NCI-H2196 treated with DMSO at 0.1 percent for 48 hours (cell line): ENCODE results near the gene KHSRP.
"Not testable (repeated sequence)": the region's sequence is repeated elsewhere in the genome, so short reads cannot be mapped to it uniquely, and the experiment has no call there.

Experiments
- DNase-seq: peaks from one replicate; lab custom pipeline; 2025; ENCODE audit not compliant: unreplicated experiment; lab: John Stamatoyannopoulos, UW

Gene KHSRP

GRCh38 chr19:6452223-6452614 lies 27.6 kb upstream of the KHSRP start:
- no peak for DNase-seq

DNA sequence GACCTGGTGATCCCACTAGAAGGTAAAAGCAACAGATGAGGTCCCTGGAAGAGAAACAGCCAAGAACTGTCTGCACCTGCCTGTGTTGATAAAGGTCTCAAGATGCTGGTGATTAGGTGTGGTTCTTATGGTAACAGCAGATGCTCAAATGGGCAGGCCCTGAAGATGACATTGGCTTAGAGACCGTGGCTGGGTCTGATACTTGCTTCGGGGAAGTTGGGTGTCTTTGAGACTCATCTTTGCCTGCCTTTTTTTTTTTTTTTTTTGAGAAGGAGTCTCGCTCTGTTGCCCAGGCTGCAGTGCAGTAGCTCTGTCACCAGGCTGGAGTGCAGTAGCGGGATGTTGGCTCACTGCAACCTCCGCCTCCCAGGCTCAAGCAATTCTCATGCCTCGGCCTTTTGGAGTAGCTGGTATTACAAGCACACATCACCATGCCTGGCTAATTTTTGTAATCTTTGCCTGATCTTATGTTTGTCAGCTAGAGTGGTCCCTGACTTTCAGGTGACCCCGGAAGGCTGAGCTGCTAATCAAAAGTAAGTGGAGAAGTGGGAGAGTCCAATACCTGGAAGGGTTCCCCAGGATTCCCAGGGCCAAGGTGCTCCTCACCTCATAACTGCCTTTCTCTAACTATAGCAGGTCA lies 27.1 kb upstream of the KHSRP start:
- DNase-seq: no peak

- no peak for DNase-seq
Observed at GRCh38 chr19:6450166-6450565, 25.6 kb upstream of the KHSRP start.

GRCh38 chr19:6448045-6448444 lies 23.4 kb upstream of the KHSRP start:
- no peak for DNase-seq

- DNase-seq: no peak
Observed at GRCh38 chr19:6446452-6446851, 21.8 kb upstream of the KHSRP start.

DNA sequence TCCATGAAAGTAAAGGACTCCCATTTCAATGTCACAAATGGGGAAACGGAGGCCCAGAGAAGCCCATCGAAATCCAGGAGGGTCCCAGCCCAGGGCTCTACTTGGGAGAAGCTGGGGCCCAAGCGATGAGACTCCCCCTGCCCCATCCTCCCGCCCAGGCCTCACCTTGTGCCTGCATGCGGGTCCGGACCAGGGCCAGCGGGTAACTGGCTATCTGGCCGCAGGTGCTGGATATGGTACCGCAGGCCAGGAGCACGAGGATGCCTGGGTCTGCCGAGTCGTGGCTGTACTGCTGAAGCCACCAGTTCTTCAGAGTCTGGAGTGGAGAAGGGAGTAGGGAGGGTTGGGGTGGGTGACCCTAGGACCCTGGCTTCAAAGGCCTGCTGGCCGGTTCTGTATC lies 19.4 kb upstream of the KHSRP start:
- DNase-seq: no peak

GRCh38 chr19:6442087-6442688 lies 17.6 kb upstream of the KHSRP start:
- no peak for DNase-seq

DNA sequence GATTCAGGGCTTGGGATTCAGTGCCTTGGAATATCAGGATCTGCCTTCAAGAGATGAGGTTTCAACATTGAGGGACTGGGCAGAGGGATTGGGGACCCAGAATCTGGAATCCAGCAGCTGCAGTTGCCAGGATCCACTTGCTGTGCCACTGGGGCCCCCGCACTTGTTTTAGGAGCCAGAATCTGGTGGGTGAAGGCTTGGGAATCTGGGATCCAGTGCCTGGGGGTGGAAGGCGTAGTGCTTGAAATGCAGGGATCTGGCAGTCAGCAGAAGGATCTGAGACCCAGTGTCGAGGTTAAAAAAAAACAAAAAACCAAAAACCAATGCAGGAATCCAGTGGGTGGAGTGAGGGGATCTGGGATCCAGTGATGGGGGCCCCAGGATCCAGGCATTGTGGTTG lies 16.3 kb upstream of the KHSRP start:
- no peak for DNase-seq

DNA sequence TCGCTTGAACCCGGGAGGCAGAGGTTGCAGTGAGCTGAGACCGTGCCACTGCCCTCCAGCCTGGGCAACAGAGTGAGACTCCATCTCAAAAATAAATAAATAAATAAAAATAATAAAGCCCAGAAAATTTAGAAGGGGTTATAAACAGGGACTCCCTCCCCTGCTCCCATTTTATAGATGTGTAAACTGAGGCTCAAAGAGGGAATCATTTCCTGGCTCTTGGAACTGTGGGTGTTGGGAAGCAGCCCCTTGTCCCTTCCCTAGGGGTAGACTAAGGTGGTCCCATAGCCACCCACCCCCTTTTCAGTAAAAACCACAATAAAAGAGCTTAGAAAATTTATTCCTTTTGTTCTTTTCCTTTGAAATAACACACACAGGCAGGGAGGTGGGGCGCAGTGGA lies 15.1 kb upstream of the KHSRP start:
- no peak for DNase-seq

- no peak for DNase-seq
Observed at GRCh38 chr19:6433663-6434062, 9.1 kb upstream of the KHSRP start, which contains the start of gene SLC25A41. Gene SLC25A41 (minus strand): TSS chr19:6433763. CDS start chr19:6433693, 70 bp downstream.

DNA sequence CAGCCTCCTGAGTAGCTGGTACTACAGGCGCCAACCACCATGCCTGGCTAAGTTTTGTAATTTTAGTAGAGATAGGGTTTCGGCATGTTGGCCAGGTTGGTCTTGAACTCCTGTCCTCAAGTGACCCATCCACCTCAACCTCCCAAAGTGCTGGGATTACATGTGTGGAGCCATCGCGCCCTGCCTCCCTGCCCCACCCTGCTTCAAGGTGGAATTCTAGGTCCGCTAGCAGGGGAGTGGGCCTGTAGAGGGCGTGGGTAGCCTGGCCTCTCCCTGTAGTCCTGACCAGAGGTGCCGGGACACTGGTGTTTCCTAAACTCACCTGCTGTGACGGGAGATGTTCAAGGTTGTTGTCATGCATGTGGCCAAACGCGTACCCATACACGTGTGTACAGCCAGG lies 8.6 kb upstream of the KHSRP start:
- no peak for DNase-seq

DNA sequence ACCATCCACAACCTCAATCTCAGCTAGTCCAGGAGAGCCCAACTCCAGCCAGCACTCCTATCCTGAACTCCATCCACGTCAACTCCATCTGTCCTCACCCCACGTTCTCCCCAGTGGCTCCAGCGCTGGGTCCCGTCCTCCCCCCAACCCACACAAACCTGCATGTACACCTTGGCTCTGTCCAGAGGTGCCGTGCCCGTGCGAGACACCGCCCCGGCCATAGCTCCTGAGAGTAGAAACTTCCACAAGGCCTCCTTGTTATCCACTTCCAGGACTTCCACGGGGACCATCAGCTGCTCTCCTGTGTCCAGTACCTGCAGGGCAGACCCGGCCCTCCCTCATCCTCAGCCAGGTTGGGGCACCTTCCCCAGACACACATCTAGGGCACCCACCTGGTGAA lies 7.3 kb upstream of the KHSRP start:
- no peak for DNase-seq

- no peak for DNase-seq
Observed at GRCh38 chr19:6429419-6430221, 5.0 kb upstream of the KHSRP start.

GRCh38 chr19:6428692-6429418 lies 4.2 kb upstream of the KHSRP start:
- not testable (repeated sequence) for DNase-seq

DNA sequence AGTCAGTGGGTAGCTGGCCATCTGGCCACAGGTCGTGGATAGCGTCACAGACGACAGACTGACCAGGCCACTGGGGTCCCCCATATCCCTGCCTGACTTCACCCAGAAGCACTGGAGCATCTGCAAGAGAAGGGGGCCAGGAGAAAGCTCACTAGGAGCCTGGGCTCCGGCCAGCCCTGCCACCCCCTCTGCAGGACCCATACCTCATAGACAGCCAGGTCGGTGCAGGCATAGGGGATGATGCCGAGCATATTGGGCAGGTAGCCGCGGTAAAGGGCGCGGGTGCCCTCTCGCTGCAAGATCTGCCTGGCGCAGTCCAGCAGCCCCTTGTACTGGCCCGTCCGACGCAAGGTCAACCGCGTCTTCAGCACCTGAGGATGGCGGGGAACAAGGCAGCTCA lies 2.5 kb upstream of the KHSRP start:
- DNase-seq: no peak

- no peak for DNase-seq
Observed at GRCh38 chr19:6425732-6426620, 1.4 kb upstream of the KHSRP start.

DNA sequence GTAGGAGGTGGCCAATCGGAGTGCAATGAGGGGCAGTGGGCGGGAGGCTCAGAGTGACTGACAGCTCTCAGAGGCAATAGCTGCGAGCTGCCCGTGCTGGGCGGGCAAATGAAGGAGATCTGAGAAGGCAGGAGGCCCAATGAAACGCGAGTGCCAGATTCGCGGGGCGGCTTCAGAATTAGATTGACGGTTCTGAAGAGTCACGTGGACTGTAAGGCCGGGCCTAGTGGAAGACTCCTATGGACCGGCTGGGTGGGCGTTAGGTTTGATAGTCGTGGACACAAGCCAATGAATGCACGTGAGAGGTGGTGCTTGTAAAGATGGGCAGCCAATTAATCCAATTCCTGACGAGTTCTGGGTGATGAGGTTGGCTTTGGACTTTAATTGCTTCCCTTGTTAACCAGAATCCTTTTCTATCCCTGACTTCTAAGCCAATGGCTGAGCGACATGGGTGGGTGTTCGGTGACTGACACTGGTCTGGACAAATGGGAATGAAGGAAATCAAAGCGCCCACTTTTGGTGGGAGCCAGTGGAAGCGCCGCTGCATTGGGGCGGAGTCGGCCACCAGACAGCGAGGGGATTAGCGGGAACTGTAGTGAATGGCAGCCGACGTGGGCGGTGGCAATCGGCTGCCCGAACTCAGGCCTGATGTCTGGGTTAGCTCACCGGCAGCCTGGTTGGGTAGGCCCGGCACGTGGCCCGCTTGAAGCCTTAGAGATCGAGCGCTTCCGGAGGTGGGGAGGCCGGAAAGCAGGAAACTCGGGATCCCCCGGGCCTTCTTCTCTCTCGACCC lies 524 bp upstream of the KHSRP start:
- peak; percentile 100 for DNase-seq

DNA sequence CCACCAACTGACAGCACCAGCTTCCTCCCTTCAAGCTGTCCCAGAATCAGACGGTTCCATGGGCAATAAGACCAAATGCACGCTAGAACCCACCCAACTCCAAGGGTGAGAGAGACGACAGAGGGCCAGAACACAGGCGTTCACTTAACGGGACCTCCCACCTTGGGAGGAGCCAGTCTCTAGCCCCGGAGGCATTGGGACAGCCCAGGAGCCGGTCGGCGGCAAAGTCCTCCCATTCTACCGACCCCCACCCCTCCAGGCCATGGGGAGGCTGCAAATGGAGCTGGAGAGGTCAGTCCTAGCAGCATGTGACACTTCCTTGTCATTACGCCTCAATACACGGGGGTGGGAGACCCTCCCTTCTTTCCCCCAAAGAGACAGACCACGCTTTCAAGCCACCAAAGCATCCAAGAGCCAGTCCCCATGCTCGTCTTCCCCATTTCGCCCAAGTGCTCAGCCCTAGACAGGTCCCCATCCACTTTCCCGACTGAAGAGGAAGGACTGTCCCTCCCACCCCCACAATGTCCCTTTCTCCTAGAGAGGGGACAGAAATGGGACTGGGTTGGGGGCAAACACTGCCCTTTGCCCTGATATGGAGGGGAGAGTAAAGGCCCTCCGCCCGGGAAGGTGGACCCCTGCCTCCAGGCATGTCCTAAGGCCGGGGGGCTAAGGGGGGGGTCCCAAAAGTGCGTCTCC lies 964 bp downstream of the KHSRP start:
- no peak for DNase-seq
